ENCODE results near the gene PIEZO2.
"Not testable (repeated sequence)": the region's sequence is repeated elsewhere in the genome, so short reads cannot be mapped to it uniquely, and the experiment has no call there.

PIEZO2 gene

DNA sequence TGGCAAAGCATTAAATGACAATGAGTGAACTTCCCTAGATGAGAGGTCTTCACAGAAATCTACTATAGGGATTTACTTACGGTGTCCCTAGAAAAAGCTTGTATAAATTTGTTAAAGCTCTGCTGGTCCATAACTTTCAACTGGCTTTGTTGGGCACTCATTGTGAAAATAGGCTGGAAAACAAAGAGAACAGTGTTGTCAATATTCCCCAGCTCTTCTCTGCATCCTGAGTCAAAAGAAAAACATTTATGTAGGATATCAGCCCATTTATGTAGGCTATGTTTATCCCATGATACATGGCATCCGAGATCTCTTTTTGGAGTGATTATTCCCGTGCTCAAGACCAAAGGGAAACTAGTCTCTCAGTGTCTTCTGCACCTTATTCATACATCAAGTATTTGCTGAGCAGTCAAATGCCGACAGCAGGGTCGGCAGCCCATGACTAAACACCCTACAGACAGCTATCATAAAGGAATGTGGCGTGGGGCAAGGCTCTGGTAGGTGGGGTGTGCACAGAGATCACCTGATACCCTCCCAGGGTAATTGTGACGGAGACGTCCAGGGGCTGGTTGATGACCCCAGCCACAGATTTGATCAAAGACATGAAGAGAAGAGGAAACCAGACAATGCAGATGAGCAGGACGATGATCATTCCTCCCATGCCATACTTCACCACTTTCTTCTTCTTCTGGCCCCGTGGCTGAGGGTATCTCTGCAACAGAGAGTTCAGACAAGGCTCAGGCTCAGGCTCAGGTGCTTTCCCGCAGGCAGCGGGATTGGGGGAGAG is 467.6 kb downstream of the PIEZO2 start:
- no peak for DNase-seq (ENCODE audit: low read depth in 2 of 2)

DNA sequence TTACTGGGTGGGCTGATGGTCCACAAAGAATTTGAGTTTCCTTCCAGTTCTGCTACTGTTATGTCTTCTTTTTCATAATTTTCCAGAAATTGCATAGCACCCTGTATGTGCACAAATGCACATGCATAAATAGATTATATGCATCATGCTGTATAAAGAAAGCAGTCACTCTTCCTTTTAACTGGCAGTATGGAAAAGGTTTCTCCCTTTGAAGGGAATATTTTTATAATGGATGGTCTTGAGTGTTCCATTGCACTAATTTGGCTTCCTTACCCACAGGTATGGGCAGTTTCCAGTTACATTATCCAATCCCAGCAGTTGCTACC is 469.1 kb downstream of the PIEZO2 start:
- DNase-seq (ENCODE audit: low read depth in 2 of 2): no peak

DNA sequence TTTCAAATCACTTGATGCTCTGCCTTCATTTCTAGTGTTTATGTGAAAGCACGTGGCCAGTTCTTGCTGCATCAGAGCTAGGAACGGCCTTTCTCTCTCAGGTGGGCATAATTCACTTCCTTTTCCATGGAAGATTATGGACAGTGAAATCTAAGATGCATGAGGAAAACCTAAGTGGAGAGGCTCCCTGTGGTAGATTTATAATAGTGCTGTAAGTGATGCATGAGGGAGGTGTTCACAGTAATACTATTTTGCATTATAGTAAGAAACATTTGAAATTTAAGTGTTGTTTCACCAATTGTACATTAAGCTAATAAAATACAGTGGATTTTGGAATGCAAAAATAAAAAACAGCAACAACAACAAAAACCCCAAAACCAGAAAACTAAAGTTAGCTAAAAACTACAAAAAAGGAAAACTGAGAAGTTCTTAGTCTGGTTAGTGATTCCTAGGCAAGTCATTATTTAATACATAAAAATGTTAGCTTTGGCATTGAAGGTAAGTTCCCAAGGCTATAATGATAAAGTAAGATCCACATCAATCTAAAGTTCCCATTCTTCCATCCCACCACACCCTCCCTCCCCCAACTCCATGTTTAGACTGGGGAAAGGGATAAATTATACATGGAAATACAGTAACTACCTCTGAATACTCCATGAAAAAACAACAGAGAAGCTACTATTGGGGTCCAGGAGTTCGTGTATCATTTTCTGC is 469.7 kb downstream of the PIEZO2 start:
- DNase-seq (ENCODE audit: low read depth in 2 of 2): no peak

DNA sequence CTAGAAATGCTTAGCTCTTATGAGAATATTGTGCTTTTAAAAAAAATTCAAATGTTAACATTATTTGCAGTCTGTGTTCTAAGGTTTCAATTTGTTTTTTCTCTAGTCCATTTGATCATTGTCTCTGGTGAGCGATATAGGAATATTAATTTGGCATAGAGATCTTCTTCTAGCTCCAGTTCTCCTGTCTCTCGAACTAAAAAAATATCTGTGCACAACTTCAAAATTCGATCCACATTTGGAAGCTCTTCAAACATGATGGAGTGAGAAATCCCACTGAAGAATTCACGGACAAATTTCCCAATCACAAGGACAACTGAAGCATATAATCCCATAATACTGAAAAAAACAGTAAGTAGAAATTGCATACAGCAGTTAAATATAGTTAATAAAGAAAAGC is 477.9 kb downstream of the PIEZO2 start:
- DNase-seq (ENCODE audit: low read depth in 2 of 2): no peak

DNA sequence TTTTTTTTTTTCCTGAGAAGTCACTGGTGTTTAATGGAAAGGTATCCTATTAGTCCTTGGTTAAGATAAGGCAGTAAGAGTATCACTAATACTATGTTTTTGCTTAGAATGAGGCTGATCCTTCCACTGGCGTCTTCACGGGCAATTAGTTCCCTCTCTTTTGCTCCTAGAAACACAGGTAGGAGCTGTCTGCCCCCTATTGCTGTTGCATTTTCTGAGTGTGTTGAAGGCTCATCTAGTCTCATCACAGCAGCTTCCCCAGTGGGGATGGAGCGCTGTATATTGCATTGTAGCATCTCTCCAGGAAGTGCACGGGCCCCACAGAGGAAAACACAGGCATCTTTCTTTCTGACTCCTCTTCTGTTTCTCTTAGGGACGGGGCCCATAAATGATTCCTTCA is 478.5 kb downstream of the PIEZO2 start:
- no peak for DNase-seq (ENCODE audit: low read depth in 2 of 2)

DNA sequence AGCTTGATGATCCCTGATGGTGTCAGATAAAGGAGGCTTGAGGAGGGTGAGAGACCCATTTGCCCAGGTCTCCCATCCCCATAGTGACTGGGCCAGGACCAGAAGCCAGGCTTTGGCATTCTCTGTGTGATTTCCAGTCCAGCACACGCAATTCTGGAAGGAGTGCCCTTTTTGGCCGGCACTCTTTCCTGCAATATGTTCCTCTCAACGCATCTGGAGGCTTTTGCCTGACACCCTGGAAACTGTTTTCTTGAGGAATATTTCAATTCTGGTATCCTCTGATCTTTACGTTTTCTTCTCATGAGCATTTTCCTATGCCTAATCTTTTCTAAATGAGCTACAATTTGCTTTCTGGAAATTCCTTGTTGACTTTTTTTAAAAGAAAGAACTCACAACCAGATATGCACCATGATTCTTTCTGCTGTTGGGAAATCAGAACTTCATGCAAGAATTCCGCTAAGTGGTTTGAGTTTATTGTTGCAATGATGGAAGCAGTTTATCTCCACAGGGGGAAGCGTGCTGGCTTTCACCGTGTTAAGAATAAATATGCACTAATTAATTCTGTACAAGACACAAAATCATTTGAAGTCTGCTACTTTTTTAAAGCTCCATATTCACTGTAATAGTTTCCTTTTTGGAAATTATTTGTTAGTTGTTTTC is 479.8 kb downstream of the PIEZO2 start:
- DNase-seq (ENCODE audit: low read depth in 2 of 2): no peak

DNA sequence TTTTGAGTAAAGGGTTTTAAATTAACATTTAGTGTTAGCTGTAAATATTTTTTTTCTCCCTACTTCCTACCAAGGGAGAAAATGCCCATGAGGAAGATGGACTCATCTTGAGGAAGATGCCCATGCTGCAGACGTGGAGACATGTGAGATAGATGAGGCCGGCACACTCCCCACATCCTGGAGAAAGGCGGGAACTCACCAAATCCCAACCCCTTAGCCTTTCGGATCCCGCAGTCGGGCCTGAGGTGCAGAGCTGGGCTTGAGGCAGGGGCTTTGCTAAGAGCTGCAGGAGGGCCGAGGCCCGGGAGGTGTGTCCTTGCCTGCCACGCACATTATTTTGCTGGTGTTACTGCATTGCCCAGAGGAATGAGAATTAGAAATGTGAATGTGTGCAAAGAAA is 485.6 kb downstream of the PIEZO2 start:
- no peak for DNase-seq (ENCODE audit: low read depth in 2 of 2)

DNA sequence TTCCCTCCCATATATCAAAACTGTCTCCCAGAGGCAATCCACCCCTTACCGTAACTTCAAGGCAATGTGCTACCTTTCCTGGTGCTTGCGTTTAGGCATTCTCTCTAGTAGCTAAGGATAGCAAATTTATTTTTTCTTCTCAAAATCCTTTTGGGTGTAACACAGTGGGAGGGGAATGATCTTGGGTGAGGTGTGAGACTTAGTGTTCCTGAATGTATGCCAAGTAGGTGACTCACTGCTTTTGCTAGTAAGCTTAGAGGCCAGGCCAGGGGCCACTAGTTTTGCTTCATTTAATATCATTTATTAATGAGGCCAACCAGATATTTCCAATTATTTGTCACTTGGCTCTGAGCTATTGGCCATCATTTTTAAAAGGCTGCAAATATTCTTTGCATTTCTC is 488.1 kb downstream of the PIEZO2 start:
- DNase-seq (ENCODE audit: low read depth in 2 of 2): no peak

DNA sequence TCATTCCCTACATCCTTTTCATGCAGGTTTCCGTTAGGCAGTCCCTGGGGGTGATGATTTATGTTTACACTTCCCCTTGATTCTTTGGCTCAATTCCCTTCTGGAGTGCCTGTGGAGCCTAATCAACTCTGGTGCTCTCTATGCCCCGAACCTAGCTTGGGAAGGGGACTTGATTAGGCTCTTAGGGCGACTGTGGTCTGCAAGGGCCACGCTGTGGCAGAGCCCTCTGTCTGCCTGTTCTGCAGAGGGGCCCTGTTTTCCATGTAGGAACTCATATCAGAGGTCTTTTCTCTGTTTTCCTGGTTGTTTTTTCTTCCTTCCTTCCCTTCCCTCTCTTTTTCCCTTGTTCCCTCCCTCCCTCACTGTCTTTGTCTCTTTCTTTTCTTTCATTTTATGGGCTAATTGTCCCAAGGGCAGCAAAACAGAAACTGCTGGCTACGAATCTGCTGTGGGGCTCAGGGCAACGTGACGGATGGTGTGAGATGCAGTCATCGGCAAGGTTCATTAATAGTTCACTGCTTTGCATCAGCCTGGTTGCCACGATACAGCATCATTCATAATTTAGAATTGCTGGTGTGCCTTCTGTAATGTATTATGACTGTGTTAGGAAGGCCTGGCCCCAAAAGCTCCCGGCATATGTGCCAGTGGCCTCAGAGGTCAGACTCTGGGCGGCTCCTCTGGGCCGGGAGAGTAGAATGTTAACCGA is 489.0 kb downstream of the PIEZO2 start:
- DNase-seq (ENCODE audit: low read depth in 2 of 2): no peak

DNA sequence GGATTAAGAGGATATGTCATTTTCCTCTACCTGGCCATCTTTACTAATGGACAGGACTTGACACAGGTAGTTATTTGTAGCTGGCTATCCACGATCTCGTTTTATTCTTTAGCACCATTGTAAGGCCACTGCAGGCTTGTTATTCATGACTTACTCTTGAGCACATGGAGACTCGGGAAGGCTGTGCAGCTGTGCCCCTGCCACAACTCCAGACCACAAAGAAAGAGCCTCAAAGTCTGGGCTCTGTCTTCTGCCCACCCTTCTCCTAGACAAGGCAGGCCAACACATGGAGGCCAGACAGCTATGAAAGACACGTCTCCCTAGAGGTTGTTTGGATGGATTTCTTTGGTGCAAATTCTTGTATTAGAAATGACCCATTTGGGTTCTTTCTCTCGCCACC is 489.8 kb downstream of the PIEZO2 start:
- DNase-seq (ENCODE audit: low read depth in 2 of 2): no peak

DNA sequence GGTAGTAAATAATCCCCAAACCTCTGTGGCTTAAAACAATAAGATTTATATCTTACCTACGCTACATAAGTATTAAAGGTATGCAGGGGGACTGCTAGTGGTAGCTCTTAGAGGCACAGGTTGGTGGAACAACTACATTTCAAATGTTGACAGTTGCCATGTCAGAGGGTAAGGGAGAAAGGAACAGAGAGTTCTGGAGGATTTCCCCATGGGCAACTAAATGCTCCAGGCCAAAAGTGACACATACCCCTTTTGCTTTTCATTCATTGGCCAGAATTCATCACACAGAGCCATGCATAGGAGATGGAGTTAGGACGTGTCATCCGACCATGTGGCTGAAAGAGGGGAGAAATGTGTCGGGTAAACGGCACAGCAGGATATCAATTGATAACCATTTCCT is 490.4 kb downstream of the PIEZO2 start:
- no peak for DNase-seq (ENCODE audit: low read depth in 2 of 2)

DNA sequence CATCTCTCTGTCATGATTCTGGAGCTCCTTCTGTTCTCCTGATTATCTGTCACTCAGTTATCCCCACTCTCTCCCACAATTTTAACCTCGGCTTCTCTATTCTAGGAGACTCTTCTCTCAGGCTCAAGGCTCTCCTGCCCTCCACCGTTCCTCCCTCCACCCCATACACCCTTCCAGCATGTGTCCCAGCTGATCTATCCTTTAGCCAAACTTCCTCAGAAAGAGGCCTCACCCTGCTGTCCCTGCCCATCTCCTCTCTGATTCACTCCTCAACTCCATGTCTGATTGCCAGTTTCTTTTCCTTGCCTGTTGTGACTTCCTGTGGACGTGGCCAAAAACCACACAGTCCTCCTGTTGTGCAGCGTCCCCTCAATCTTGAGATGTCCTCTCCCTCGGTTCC is 505.4 kb downstream of the PIEZO2 start:
- DNase-seq (ENCODE audit: low read depth in 2 of 2): not testable (repeated sequence)

DNA sequence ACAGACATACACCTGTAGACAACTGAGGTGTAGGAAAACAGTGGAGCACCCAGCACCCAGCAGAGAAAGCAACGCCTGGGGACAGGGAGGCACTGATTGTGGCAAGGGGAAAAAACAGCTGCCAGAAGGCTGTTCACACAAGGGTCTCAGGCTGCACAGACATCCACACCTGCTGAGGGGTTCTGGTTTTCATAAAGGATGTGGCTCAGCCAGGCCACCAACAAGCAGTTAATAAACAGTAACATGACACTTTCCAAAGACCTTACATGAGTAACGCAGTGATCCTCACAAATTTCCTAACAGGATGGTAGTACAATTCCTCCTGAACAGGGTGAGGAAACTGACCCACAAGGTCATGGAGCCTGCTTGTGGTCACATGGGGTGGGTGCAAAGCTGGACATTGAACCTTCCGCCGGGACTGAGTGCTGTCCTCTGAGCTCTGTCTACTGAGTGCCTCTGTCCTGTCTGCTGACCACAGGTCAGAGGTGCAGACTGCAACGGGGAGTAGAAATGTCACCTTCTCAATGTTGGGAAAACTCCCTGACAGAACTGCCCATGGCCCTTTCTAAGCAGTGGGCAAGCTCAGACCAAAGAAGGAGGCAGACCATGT is 506.3 kb downstream of the PIEZO2 start:
- DNase-seq (ENCODE audit: low read depth in 2 of 2): not testable (repeated sequence)

DNA sequence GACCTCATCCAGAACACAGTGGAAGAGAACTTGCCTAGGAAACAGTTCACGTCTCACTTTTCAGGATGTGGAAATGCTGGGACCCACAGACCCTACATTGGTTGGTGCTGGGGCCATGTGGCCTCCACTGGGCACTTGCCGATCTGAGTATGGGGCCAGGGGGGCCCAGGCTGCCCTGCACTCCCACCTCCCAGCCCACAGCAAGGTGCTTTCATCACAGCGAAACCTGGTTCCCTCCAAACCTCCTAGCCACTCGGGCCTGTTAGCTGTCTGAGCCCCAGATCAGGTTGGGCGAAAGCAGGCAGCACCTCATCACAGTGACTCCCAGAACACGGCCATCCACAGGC is 510.9 kb downstream of the PIEZO2 start:
- not testable (repeated sequence) for DNase-seq (ENCODE audit: low read depth in 2 of 2)

DNA sequence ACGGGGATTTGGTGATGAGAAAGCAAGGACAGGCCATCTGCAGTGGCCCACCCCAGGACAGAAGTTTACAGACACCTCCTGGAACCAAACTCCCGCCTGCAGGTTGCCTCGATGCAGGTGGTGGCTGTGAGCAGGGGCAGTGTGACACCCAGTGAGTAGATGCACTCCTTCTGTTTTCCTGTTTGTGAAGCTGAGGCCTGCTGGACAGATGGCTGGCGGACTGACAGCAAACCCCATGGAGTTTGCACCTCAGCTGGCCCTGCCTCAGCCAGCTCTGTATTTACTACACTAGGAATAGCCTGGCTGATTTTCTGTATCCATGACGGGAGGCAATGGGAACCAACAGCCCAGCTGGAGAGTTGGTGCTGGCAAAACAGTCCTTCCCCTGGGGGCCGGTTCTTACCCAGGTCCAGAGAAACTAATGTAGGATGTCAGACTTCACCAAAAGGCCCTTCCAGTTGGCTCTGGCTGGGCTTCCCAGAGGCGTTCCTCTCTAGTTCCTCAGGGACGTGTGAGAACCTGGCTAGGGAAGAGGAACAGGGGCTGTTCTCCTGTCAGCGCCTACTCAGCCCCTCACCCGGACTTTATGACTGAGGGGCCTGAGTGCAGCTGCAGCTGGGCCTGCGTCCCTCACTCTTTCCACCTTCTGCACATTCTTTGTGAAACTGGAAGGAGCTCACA is 511.4 kb downstream of the PIEZO2 start:
- not testable (repeated sequence) for DNase-seq (ENCODE audit: low read depth in 2 of 2)

DNA sequence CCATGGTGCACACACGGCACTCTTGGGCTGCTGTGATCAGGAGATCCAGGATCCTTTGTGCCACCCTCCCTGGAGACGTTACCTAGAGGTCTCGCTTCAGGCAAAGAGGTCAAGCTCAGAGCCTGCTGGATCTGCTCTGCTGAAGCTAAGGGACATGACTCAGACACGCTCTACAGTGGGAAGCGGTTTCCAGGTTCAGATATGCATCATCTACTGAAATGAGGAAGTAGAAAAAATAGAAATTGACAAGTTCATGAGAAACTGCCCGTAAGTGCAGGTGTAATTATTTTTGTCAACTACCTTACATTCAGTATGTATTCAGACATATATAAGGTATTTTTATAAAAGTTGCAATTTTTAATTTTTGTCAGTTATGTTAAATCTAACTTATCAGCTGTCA is 520.3 kb downstream of the PIEZO2 start:
- DNase-seq (ENCODE audit: low read depth in 2 of 2): not testable (repeated sequence)

DNA sequence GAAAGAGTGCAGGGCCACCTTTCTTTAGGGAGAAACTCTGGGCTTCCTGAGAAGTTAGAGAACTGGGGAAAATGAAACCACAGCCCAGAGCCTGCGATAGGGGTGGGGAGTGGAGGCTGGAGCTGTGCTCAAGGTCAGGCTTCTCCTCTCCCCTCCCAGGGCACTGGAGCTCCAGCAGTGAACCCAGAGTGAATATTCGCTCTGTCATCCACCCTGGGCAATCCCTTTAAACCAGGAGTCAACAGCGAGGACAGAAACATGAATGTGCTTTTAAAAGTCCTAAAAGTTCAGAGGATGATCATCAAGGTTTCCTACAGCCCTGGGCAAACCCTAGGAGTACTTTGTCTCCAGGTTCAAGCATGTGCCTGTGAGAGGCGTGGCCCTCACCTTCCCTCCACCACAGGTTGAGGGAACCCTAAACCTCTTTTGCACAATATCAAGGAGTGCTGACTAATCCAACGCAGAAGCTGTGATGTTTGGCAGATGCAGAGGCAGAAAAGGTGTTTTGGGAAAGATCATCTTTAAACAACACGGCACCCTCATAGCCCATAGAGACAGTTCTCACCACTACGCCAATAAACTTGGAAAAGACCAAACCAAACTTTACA is 522.7 kb downstream of the PIEZO2 start:
- not testable (repeated sequence) for DNase-seq (ENCODE audit: low read depth in 2 of 2)

DNA sequence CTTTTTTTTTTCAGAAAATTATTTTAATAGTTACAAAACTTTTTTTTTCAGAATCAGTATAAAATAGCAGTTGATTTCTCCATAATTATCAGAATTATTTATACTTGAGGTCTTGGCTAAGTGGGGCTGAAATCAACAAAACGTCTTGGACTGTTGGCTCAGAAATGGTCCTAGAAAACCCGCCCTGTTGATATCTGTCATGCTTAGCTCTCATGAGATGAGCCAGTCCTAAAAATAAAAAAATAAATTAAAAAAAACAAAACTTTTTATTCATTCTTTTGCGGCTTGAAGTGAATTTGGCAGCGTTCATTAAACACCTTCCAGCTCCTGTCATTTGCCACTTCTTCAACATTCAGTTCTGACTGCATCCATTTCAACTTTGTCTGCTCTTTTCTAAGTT is 525.8 kb downstream of the PIEZO2 start:
- not testable (repeated sequence) for DNase-seq (ENCODE audit: low read depth in 2 of 2)

DNA sequence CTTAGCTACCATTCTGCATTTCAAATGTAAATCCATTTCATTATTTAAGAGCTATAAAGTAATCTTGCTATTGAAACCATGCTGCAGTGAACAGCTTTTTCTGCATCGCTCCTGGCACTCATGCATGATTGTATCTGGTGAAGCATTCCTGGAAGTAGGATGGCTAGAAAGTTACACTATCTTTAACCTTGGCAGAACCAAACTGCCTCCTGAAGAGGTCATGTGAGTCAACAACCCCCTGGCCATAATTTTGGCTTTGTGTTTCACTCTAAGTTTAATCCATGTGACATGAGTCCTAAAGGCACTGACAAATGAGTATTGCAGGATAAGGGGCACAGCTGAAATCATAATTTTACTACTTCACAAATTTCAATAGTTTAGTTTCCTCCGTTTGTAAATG is 526.4 kb downstream of the PIEZO2 start:
- DNase-seq (ENCODE audit: low read depth in 2 of 2): not testable (repeated sequence)

DNA sequence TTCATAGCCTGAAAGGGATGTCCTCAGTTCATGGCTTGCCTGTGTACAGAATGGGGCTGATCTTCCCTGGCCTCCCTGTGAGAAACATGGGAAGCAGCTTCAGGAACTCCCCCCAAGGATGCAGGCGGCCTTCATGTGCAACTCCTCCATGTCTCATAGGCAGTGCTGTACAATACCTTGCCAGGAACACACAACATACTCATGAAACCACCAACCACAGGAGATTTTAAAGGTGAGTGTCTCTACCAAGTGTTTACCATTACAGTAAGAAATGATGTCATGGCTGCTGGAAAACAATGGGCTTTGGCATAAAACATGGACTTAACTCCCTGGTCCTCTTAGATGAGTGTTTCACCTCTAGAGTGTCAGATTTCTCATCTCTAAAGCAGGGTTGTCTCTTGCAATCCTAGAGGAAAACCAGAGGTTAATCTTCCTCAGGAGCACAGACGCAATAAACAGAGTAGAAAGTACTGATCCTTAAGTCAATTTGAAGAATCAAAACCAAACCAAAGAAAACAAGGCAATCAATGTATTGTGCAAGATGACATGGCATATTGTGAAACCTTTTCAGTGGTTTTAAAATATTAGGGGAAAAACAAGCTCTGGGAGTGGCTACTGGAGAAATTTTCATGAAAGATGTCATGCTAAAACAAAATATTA is 528.6 kb downstream of the PIEZO2 start:
- not testable (repeated sequence) for DNase-seq (ENCODE audit: low read depth in 2 of 2)

All from stimulated activated CD8-positive, alpha-beta memory T cell treated with anti-CD3 and anti-CD28 coated beads, Interleukin-7, amount 100 ng/mL, for 4 hours (primary cell).